Cerebellar nuclear complex (tissue), 1 donor: ENCODE data around the gene GJB1.
"Not testable (repeated sequence)": the region's sequence is repeated elsewhere in the genome, so short reads cannot be mapped to it uniquely, and the experiment has no call there.

Experiments
- DNase-seq, 2 experiments: peaks; one replicate each; lab custom pipeline; 2025; lab: John Stamatoyannopoulos, UW

Gene GJB1

GRCh38 chrX:71256051-71256450 lies 33.0 kb downstream of the GJB1 start:
- no peak for DNase-seq

DNA sequence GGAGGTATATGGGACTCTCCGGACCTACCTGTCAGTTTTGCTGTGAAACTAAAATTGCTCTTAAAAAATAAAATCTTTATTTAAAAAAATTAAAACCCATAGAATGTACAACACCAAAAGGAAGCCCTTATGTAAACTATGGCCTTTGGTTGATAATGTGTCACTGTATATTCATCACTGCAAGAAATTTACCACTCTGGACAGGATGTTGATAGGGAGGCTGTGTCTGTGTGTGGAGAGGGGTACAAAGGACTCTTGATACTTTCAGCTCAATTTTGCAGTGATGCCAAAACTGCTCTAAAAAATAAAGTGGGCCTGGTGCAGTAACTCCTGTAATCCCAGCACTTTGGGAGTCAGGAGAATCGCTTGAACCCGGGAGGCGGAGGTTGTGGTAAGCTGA lies 33.8 kb downstream of the GJB1 start:
- no peak for DNase-seq

- DNase-seq = not testable (repeated sequence)
Observed at GRCh38 chrX:71268624-71269023, 45.6 kb downstream of the GJB1 start.

GRCh38 chrX:71269801-71270395 lies 46.9 kb downstream of the GJB1 start:
- DNase-seq = no peak

DNA sequence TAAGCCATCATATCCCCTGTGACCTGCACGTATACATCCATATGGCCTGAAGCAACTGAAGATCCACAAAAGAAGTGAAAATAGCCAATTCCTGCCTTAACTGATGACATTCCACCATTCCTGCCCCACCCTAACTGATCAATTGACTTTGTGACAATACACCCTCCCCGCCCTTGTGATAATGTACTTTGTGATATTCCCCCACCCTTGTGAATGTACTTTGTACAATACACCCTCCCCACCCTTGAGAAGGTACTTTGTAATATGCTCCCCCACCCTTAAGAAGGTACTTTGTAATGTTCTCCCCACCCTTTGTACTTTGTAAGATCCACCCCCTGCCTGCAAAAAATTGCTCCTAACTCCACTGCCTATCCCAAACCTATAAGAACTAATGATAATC lies 49.3 kb downstream of the GJB1 start:
- not testable (repeated sequence) for DNase-seq
